Erythroblast (primary cell): ENCODE results near the gene IQCN.
"Not testable (repeated sequence)": the region's sequence is repeated elsewhere in the genome, so short reads cannot be mapped to it uniquely, and the experiment has no call there.

Experiments
- GATA1 ChIP-seq: IDR thresholded peaks from 2 replicates; pipeline ENCODE4 v1.6.1; 2011; ENCODE audit warnings: low read depth, mild to moderate bottlenecking, control low read depth, low read length, moderate library complexity
- POLR2A ChIP-seq: IDR thresholded peaks from 2 replicates; pipeline ENCODE4 v1.6.1; 2011; ENCODE audit warnings: mild to moderate bottlenecking, low read length

GRCh38 chr19:18209912-18210311, 64.3 kb downstream of the IQCN start:
- TF ChIP-seq POLR2A, GATA1: not testable (repeated sequence)
